Right cardiac atrium (tissue), 5 donors: ENCODE results near the gene NR2F6. TPM values are rescaled to one million over a fixed set of nuclear protein-coding genes. Genes with fewer than 3 reads are reported as not detected.
A peak's percentile ranks its signal among the peaks of the same experiment; 100 is the strongest.
"Not testable (repeated sequence)": the region's sequence is repeated elsewhere in the genome, so short reads cannot be mapped to it uniquely, and the experiment has no call there.

Source experiments
- ATAC-seq, 2 donors: fragments of 200-7000 bp; cut with Tn5 transposase; one replicate each; pipeline versions ENCODE4 v1.8.0 to v1.9.1; 2020; ENCODE audit warnings: moderate library complexity in 2 of 2, mild to moderate bottlenecking in 1 of 2
- DNase-seq, 3 donors: peaks; one replicate each; pipeline ENCODE4 v3.0.0-alpha.2; 2020
- H3K27ac ChIP-seq: one replicate; pipeline ENCODE4 v1.5.1; 2013; ENCODE audit warnings: mild to moderate bottlenecking, low read length, control low read depth, moderate library complexity
- H3K27me3 ChIP-seq: one replicate; pipeline ENCODE4 v1.6.1; 2013; ENCODE audit not compliant: control insufficient read depth, insufficient read depth
- H3K4me1 ChIP-seq: one replicate; pipeline ENCODE4 v1.6.1; 2013; ENCODE audit warnings: low read length; ENCODE audit not compliant: control insufficient read depth, insufficient read depth
- H3K4me3 ChIP-seq: one replicate; pipeline ENCODE4 v1.5.1; 2013; ENCODE audit warnings: low read length, control low read depth
- H3K9me3 ChIP-seq: one replicate; pipeline ENCODE4 v1.6.1; 2013; ENCODE audit warnings: low read length; ENCODE audit not compliant: control insufficient read depth
- WGBS: extraction: QIAGEN DNeasy Blood & Tissue Kit; methylation state at CpG from one replicate; pipeline ENCODE4 v1.1.7; 2013; 5-methylcytosine and 5-hydroxymethylcytosine counted together
- intact Hi-C, 4 donors: fragments of 100-400 bp; cut with DNase I; formaldehyde crosslinking; loops; one replicate each; pipeline versions ENCODE4 v1.11.0 to v1.14.0; 2022 to 2023
- polyA plus RNA-seq: library from polyadenylated mRNA; stranded (reverse); fragments of 200-250 nt; gene quantifications from one replicate; pipeline ENCODE4 v1.2.3, GENCODE V29; 2013
- total RNA-seq, 4 donors: library from RNA; stranded (reverse); fragmentation: NEBNext Ultra II Directional; extraction: Animal tissue kit (Norgen Biotek cat#: 25700); gene quantifications; one replicate each; pipeline ENCODE4 v1.2.1, GENCODE V29; 2021
- donor health status: healthy with polysubstance abuse.
- donor health status: DM: no; HTN: yes; CAD: no.
- donor health status: DM: no; HTN: no; CAD: no.
- donor health status: DM: no; HTN: yes; CAD: no; lungs with severe emphysema.
- donor health status: DM: yes; HTN: yes; CAD: no.

The NR2F6 gene
- total and polyA plus RNA-seq, 5 donors, result 28.6 to 57.5 (median 45.1) TPM

DNA sequence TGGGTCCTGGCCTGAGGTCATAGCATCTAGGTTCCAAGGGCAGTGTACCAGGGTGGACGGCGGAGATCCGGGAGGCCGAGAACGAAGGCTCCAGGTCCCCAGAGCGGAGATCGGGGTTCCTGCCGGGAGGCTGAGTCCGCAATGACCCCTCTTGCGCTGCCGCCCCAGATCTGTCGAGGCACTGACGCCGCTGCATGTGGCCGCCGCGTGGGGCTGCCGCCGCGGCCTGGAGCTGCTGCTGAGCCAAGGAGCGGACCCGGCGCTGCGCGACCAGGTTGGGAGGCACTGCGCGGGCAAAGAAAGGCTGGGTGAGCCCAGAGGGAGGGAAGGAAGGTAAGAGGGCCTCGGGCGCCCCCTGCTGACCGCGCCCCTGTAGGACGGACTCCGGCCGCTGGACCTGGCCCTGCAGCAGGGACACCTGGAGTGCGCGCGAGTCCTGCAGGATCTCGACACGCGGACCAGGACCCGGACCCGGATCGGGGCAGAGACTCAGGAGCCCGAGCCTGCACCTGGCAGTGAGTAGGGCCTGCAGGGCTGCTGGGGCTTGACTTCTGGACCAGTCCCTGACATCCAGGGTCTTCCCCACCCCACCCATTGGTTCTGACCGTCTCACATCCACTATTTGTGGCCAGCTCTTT lies 36.9 kb upstream of the NR2F6 start:
- no peak overlapping the region for H3K27ac ChIP-seq
- H3K4me3 ChIP-seq, result peak overlapping the region; percentile 34
- no peaks in the 10 kb centered on the region for H3K4me1 ChIP-seq
- intact Hi-C loops, result loop anchor here (2.0 to 10.0 kb wide), 4 partner anchors 68 to 216 kb away; partner anchors contain the start of gene USE1 (in 1 of the 4)
- DNase-seq (peak; percentile 81 to 93 (median 93)), ATAC-seq (peak; percentile 92)
- no peaks in the 10 kb centered on the region for H3K9me3 ChIP-seq
- WGBS, result 3% methylated on average over 45 of the region's 45 CpGs
- H3K27me3 ChIP-seq, result no peaks in the 10 kb centered on the region

GRCh38 chr19:17281391-17282304 lies 35.9 kb upstream of the NR2F6 start, which contains the start of gene ANKLE1:
ANKLE1 (plus strand) TSS chr19:17281901; CDS start chr19:17281921, 20 bp downstream.
- peak in 2 of 3 donors; percentile 62 to 81 for DNase-seq
- intact Hi-C loops, result loop anchor here (2.0 to 10.0 kb wide), 4 partner anchors 67 to 215 kb away; partner anchors contain the start of gene USE1 (in 1 of the 4)
- ATAC-seq, result peak; percentile 28 to 49
- 6% methylated on average over 75 of the region's 75 CpGs for WGBS
- Histone ChIP-seq H3K27me3 (no peaks in the 10 kb centered on the region), H3K4me1 (no peaks in the 10 kb centered on the region), H3K27ac (no peak within 1 kb of the TSS), H3K9me3 (no peaks in the 10 kb centered on the region), H3K4me3 (peak within 1 kb of the TSS; percentile 34)

GRCh38 chr19:17279436-17279835 lies 33.7 kb upstream of the NR2F6 start:
- ATAC-seq (no peak), DNase-seq (no peak)
- Histone ChIP-seq H3K27me3 (no peaks in the 10 kb centered on the region), H3K9me3 (no peaks in the 10 kb centered on the region), H3K27ac (no peak overlapping the region), H3K4me3 (no peak overlapping the region), H3K4me1 (no peaks in the 10 kb centered on the region)
- WGBS, result 76% methylated on average over 3 of the region's 3 CpGs
- intact Hi-C loops, result no loop called here

GRCh38 chr19:17275441-17276175 lies 29.9 kb upstream of the NR2F6 start:
- WGBS, result 91% methylated on average over 19 of the region's 19 CpGs
- DNase-seq (no peak), ATAC-seq (no peak)
- no peaks in the 10 kb centered on the region for H3K27me3 ChIP-seq
- no peaks in the 10 kb centered on the region for H3K4me1 ChIP-seq
- no peak overlapping the region for H3K4me3 ChIP-seq
- no peak overlapping the region for H3K27ac ChIP-seq
- no peaks in the 10 kb centered on the region for H3K9me3 ChIP-seq
- intact Hi-C loops, result no loop called here

DNA sequence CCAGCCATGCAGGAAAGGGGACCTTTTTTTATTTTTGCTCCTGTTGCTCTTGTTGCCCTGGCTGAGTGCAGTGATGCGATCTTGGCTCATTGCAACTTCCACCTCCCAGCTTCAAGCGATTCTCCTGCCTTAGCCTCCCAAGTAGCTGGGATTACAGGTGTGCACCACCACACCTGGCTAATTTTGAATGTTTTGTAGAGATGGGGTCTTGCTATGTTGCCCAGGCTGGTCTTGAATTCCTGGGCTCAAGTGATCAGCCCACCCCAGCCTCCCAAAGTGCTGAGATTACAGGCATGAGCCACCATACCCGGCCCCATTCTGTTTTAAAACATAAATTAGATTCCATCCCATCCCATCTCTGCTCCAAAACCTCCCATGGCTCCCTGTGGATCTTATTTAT lies 29.2 kb upstream of the NR2F6 start:
- H3K4me1 ChIP-seq, ATAC-seq, H3K4me3 ChIP-seq, H3K27me3 ChIP-seq, intact Hi-C loops, DNase-seq, H3K9me3 ChIP-seq, H3K27ac ChIP-seq: not testable (repeated sequence)
- 98% methylated on average over 3 of the region's 3 CpGs for WGBS

- WGBS, result 90% methylated on average over 13 of the region's 13 CpGs
- DNase-seq (peak in 1 of 3 donors; percentile 41), ATAC-seq (no peak)
- no peak overlapping the region for H3K4me3 ChIP-seq
- peaks cover 4% of the 10 kb centered on the region for H3K4me1 ChIP-seq
- no peak overlapping the region for H3K27ac ChIP-seq
- intact Hi-C loops, result no loop called here
- H3K27me3 ChIP-seq, result no peaks in the 10 kb centered on the region
- no peaks in the 10 kb centered on the region for H3K9me3 ChIP-seq
Measured at GRCh38 chr19:17268754-17269153, 23.0 kb upstream of the NR2F6 start.

DNA sequence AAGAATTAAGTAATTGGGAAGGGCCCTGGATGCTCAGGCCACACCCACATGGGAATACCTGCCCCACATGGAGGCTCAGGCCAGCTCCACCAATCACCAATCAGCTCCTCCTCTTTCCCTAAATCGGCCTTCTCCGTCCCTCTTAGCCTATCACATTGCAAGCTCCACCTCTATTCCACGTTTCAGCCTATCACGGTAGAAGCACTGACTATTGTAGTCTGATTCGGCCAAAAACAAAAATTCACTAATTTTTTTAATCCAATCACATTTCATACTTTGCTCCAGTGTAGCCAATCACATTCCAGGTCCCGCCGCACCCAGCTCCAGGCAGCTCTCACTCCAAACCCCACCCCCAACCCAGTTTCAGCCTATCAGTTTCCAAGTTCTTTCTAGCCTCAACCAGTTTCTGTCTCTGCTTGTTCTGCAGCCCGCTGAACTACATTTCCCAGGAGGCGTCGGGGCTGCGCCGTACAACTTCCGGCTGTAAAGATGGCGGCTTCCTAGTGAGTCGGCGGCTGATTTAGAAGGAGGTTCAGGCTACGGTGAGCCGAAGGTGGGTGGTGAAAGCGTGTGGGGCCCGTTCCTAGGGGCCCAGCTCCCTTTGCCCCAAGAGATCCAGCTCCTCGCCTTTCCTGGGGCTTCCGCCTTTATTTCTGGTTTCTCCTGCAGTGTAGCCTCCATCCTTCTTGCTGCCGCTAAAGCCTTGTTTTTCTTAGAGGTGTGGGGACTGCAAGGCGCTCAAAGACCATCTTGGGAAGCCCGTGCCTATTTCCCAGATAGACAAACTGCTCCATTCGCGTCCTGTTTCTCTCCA lies 21.5 kb upstream of the NR2F6 start, which contains the start of gene BABAM1:
Gene BABAM1, plus strand, starts transcription at position 469 of the 814 bp plus-strand sequence. CDS start 1,364 bp downstream, outside the sequence.
- ATAC-seq, result peak; percentile 97
- Histone ChIP-seq H3K27ac (peak within 1 kb of the TSS; percentile 65), H3K27me3 (no peaks in the 10 kb centered on the region), H3K9me3 (no peaks in the 10 kb centered on the region), H3K4me1 (peaks cover 4% of the 10 kb centered on the region), H3K4me3 (peak within 1 kb of the TSS; percentile 93)
- peak; percentile 94 to 97 (median 95) for DNase-seq
- intact Hi-C loops, result no loop called here
- WGBS, result under 1% methylated on average over 27 of the region's 27 CpGs

DNA sequence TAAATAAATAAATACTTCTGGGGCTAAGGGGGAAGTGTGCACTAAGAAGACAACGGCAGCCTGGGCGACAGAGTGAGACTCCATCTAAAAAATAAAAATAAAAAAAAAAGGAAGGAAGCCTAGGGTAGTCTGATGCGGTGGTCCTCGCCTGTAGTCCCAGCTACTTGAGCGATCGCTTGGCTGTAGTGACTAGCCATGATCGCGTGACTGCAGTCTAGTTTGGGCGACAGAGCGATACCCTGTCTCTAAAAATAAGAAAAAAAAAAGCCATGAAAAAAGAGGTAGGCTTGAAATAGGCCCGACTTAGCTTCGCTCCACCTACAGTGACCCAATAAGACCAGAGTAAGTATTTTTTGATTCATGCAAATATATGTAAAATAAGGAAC lies 20.9 kb upstream of the NR2F6 start:
- Histone ChIP-seq H3K27ac (no peak overlapping the region), H3K27me3 (no peaks in the 10 kb centered on the region), H3K9me3 (no peaks in the 10 kb centered on the region), H3K4me1 (peaks cover 4% of the 10 kb centered on the region), H3K4me3 (no peak overlapping the region)
- no peak for DNase-seq
- intact Hi-C loops, result no loop called here
- no peak for ATAC-seq
- 72% methylated on average over 12 of the region's 12 CpGs for WGBS

GRCh38 chr19:17266026-17266425 lies 20.3 kb upstream of the NR2F6 start:
- Histone ChIP-seq H3K27ac (no peak overlapping the region), H3K4me1 (peaks cover 4% of the 10 kb centered on the region), H3K9me3 (no peaks in the 10 kb centered on the region), H3K27me3 (no peaks in the 10 kb centered on the region), H3K4me3 (no peak overlapping the region)
- ATAC-seq (no peak), DNase-seq (no peak)
- WGBS, result 93% methylated on average over 7 of the region's 7 CpGs
- intact Hi-C loops, result no loop called here

GRCh38 chr19:17264641-17264979 lies 18.9 kb upstream of the NR2F6 start, which contains the start of gene USHBP1:
USHBP1 (minus strand) TSS chr19:17264745; CDS start chr19:17264299, 446 bp downstream.
- ATAC-seq (peak; percentile 10 to 48), DNase-seq (peak; percentile 64 to 81 (median 78))
- Histone ChIP-seq H3K4me1 (peaks cover 4% of the 10 kb centered on the region), H3K4me3 (peak within 1 kb of the TSS; percentile 53), H3K27ac (peak within 1 kb of the TSS; percentile 86), H3K9me3 (no peaks in the 10 kb centered on the region), H3K27me3 (no peaks in the 10 kb centered on the region)
- 29% methylated on average over 5 of the region's 5 CpGs for WGBS
- intact Hi-C loops, result no loop called here
